Neural crest cell (in vitro differentiated cells): Measurements from ENCODE around the gene NAA38. TPM values are rescaled to one million over a fixed set of nuclear protein-coding genes. Genes with fewer than 3 reads are reported as not detected.

Experiments used
- DNase-seq: peaks from one replicate; pipeline ENCODE4 v3.0.0; 2021; ENCODE audit warnings: low read depth, mixed read lengths, low spot score
- H3K27ac Mint-ChIP-seq: one replicate; pipeline ENCODE4 v1.8.0; 2021; ENCODE audit warnings: mild to moderate bottlenecking, mixed read lengths; ENCODE audit not compliant: unreplicated experiment
- H3K27me3 Mint-ChIP-seq: 2 replicates; pipeline ENCODE4 v1.8.0; 2021; ENCODE audit warnings: low read depth, mild to moderate bottlenecking, mixed read lengths
- H3K36me3 Mint-ChIP-seq: 2 replicates; pipeline ENCODE4 v1.8.0; 2021; ENCODE audit warnings: low read depth, mild to moderate bottlenecking, mixed read lengths
- H3K4me1 Mint-ChIP-seq: 2 replicates; pipeline ENCODE4 v1.8.0; 2021; ENCODE audit warnings: mixed read lengths
- H3K4me3 Mint-ChIP-seq: one replicate; pipeline ENCODE4 v1.8.0; 2021; ENCODE audit warnings: mild to moderate bottlenecking, mixed read lengths
- H3K9me3 Mint-ChIP-seq: 2 replicates; pipeline ENCODE4 v1.8.0; 2021; ENCODE audit warnings: mixed read lengths
- total RNA-seq: library from RNA; stranded (reverse); gene quantifications from 2 replicates; pipeline ENCODE4 v1.2.1, GENCODE V29; 2021
- TF ChIP-seq, protein P1 (sequence below): fragments of 200-600 bp; sonication (generic); conservative IDR thresholded peaks from 2 replicates; pipeline ENCODE4 v1.5.0; 2021; ENCODE audit warnings: antibody characterized with exemption, mild to moderate bottlenecking

Gene NAA38
- total RNA-seq, 1 donor from 2014 or later, result 83.4 TPM

DNA sequence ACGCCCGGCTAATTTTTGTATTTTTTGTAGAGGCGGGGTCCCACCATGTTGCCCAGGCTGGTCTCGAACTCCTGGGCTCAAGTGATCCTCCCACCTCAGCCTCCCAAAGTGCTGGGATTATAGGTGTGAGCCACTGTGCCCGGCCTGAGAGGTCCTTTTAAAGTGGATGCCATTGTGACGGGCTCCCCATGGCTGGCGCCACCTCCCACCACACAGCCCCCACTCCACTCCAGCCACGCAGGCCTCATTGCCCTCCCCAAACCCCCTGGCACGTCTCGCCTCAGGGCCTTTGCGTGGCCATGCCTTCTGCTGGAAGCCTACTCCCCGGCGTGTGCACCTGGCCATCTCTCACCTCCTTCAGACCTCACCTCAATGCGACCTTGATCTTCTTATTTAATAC, 35.2 kb downstream of the NAA38 start:
- no peak for DNase-seq
- Mint-ChIP-seq H3K4me3 (no peak overlapping the region), H3K4me1 (no peaks in the 10 kb centered on the region), H3K9me3 (no peaks in the 10 kb centered on the region), H3K27ac (no peak overlapping the region), H3K27me3 (peaks cover 43% of the 10 kb centered on the region), H3K36me3 (no peaks in the 10 kb centered on the region)
- TF ChIP-seq, protein P1, sequence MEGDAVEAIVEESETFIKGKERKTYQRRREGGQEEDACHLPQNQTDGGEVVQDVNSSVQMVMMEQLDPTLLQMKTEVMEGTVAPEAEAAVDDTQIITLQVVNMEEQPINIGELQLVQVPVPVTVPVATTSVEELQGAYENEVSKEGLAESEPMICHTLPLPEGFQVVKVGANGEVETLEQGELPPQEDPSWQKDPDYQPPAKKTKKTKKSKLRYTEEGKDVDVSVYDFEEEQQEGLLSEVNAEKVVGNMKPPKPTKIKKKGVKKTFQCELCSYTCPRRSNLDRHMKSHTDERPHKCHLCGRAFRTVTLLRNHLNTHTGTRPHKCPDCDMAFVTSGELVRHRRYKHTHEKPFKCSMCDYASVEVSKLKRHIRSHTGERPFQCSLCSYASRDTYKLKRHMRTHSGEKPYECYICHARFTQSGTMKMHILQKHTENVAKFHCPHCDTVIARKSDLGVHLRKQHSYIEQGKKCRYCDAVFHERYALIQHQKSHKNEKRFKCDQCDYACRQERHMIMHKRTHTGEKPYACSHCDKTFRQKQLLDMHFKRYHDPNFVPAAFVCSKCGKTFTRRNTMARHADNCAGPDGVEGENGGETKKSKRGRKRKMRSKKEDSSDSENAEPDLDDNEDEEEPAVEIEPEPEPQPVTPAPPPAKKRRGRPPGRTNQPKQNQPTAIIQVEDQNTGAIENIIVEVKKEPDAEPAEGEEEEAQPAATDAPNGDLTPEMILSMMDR, result no peak

DNA sequence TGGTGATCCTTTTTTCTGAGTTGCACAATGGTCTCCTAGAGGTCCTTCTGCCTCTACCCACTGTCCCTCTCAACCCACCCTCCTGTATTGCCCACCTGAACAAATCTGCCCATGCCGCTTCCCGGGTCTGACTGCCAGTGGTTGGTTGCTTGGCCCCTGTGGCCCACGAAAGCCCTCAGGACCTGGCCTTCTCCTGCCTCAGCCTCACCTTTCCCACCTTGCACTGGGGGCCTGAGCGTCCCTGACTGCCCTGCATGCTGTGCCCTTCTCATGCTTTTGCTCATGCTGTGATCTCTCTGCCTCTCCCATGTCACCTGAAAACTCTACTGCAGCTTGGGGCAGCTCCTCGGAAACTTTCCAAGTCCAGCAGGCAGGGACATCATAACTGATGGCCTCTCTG, 37.1 kb downstream of the NAA38 start:
- no peaks in the 10 kb centered on the region for H3K36me3 Mint-ChIP-seq
- H3K4me1 Mint-ChIP-seq, result no peaks in the 10 kb centered on the region
- H3K27me3 Mint-ChIP-seq, result peaks cover 37% of the 10 kb centered on the region

DNA sequence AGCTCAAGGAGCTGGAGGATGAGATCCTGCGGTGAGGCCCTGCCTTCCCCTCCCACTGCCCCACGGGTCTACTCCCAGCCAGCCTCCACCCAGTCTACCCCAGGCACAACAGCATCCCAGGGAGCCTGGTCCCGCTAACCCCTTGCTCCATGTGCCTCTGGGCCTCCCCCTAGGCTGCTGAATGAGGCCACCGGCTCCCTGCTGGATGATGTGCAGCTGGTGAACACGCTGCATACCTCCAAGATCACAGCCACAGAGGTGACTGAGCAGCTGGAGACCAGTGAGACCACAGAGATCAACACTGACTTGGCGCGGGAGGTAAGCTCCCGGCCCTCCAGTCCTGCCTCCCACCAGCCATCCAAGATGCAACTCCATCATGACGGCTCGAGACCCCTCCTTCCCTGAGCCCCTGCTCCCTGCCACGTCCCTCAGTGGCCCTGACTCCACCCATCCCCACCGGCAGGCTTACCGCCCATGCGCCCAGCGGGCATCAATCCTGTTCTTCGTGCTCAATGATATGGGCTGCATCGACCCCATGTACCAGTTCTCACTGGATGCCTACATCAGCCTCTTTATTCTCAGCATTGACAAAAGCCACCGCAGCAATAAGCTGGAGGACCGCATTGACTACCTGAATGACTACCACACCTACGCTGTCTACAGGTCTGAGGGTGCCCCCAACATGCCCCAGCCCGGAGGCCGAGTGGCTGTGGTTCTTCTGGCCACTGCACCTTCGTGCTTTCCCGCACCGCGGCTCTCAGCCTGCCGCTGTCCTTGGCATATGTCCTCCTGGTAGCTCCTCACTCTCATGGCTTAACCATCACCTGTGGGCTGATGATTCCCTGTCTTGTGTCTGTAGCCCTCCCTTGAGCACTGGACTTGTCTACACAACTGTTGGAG, 38.4 kb downstream of the NAA38 start:
- no peak overlapping the region for H3K27ac Mint-ChIP-seq
- DNase-seq, result no peak
- no peaks in the 10 kb centered on the region for H3K9me3 Mint-ChIP-seq
- no peaks in the 10 kb centered on the region for H3K36me3 Mint-ChIP-seq
- no peak overlapping the region for H3K4me3 Mint-ChIP-seq
- H3K4me1 Mint-ChIP-seq, result no peaks in the 10 kb centered on the region
- peaks cover 27% of the 10 kb centered on the region for H3K27me3 Mint-ChIP-seq
- TF ChIP-seq, protein P1, result no peak

More for the DNA sequence above, 37.1 kb downstream of the NAA38 start:
- Mint-ChIP-seq H3K27ac (peak overlapping the region; percentile 73), H3K9me3 (no peaks in the 10 kb centered on the region), H3K4me3 (no peak overlapping the region)
- no peak for DNase-seq
- TF ChIP-seq, protein P1, result no peak

DNA sequence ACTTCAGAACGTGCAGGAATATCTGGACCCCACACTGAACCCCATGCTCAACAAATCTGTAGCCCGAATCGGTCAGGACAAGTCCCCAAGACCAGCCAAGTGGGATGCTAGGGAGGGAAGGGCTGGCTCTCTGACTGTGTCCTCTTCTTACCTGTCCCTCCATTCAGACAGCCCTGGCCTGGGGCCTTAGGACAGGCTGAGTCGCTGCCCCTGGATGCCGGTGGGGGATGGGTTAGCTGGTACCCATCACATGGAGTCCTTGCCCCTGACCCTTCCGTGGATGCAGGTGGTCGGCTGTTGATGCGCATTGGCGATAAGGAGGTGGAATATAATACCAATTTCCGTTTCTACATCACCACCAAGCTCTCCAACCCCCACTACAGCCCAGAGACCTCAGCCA, 39.3 kb downstream of the NAA38 start:
- no peak for DNase-seq
- no peak overlapping the region for H3K4me3 Mint-ChIP-seq
- peaks cover 19% of the 10 kb centered on the region for H3K27me3 Mint-ChIP-seq
- no peak overlapping the region for H3K27ac Mint-ChIP-seq
- H3K4me1 Mint-ChIP-seq, result no peaks in the 10 kb centered on the region
- H3K36me3 Mint-ChIP-seq, result no peaks in the 10 kb centered on the region
- TF ChIP-seq, protein P1, result no peak
- H3K9me3 Mint-ChIP-seq, result no peaks in the 10 kb centered on the region

DNA sequence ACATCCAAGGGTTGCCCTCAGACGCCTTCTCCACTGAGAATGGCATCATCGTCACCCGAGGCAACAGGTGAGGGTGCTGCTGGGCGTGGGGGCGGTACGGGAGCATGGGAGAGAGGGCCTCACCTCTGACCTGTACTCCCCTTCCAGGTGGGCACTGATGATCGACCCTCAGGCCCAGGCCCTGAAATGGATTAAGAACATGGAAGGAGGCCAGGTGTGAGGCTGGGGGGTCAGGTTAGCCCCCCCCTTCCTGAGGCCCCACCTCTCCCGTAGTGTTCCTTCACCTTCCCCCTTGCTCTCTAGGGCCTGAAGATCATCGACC, 39.8 kb downstream of the NAA38 start:
- Mint-ChIP-seq H3K4me3 (no peak overlapping the region), H3K27ac (no peak overlapping the region), H3K4me1 (no peaks in the 10 kb centered on the region), H3K27me3 (peaks cover 17% of the 10 kb centered on the region), H3K36me3 (no peaks in the 10 kb centered on the region), H3K9me3 (no peaks in the 10 kb centered on the region)
- DNase-seq, result no peak
- TF ChIP-seq, protein P1, result no peak
